ENCODE data around the gene PPEF1.
"Not testable (repeated sequence)": the region's sequence is repeated elsewhere in the genome, so short reads cannot be mapped to it uniquely, and the experiment has no call there.

The PPEF1 gene

DNA sequence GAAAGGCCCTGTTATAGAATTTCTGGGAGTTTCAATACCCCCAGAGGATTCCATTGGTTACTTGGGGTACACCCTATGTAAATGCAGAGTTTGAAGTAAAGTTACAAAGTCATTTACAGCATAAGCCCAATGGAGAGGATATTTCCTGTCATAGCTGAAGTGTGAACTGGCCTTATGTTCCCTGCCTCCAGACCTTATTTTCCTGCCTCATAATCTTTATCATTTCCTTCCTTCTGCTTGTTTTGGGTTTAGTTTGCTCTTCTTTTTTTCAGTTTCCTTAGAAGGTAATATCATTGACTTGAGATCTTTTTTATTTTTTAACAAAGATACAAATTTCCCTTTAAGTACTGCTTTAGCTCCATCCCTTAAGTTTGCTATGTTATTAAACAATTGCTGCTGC, 85.4 kb downstream of the PPEF1 start:
- DNase-seq (ENCODE audit: low read depth in 1 of 2, low spot score in 1 of 2) = no peak

- DNase-seq (ENCODE audit: low read depth in 1 of 2, low spot score in 1 of 2) = no peak
These were observed 86.2 kb downstream of the PPEF1 start for GRCh38 chrX:18793601-18794089.

DNA sequence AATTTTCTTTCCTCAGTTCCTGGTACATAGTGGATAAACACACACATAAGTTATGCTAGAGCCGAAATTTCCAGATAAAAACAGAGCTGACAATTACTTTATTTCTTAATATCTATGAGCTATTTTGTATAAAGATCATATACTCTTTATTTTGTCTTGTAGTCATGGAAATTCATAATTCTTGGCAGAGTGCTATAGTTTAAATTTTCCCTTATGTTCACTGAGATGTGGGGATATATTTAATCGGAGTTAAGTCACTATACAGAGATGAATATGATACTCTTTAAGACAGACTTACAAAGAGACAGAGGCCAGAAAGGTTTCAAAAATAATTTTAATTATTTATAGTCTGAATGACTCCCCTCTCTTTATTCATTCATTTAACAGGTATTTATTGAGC, 89.7 kb downstream of the PPEF1 start:
- no peak for DNase-seq (ENCODE audit: low read depth in 1 of 2, low spot score in 1 of 2)

DNA sequence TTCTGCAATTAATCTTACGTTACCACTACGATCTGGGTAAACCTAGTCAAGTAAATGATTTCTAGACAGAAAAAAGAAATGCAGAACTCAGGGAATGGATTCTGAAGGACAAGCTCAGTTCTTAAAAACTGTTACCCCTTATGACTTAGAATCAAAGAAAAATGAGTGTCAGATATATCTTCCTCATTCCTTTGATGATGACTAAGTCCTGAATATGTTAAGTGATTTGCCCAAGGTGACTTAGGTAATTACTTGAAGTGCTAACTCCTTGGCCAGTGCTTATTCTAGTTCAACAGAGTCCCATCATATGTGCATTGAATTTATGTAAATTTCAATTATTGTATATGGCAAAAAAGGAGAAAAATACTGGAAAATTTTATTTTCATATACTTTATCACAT, 92.5 kb downstream of the PPEF1 start:
- no peak for DNase-seq (ENCODE audit: low read depth in 1 of 2, low spot score in 1 of 2)

DNA sequence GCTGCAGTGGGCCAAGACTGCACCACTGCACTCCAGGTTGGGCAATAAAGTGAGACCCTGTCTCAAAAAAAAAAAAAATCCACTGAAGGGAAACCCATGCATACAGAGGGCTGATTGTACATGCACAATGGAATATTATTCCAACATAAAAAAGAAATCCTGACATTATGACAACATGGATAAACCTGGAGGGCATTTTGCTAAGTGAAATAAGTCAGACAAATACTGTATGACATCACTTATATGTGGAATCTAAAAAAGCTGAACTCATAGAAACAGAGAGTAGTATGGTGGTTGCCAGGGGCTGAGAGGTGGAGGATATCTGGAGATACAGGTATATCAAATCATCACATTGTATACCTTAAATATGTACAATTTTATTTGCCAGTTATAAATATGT, 102.2 kb downstream of the PPEF1 start:
- no peak for DNase-seq (ENCODE audit: low read depth in 1 of 2, low spot score in 1 of 2)

- no peak for DNase-seq (ENCODE audit: low read depth in 1 of 2, low spot score in 1 of 2)
These were observed 103.0 kb downstream of the PPEF1 start for GRCh38 chrX:18810416-18810815.

- DNase-seq (ENCODE audit: low read depth in 1 of 2, low spot score in 1 of 2) = no peak
These were observed 117.9 kb downstream of the PPEF1 start for GRCh38 chrX:18825375-18825774.

DNA sequence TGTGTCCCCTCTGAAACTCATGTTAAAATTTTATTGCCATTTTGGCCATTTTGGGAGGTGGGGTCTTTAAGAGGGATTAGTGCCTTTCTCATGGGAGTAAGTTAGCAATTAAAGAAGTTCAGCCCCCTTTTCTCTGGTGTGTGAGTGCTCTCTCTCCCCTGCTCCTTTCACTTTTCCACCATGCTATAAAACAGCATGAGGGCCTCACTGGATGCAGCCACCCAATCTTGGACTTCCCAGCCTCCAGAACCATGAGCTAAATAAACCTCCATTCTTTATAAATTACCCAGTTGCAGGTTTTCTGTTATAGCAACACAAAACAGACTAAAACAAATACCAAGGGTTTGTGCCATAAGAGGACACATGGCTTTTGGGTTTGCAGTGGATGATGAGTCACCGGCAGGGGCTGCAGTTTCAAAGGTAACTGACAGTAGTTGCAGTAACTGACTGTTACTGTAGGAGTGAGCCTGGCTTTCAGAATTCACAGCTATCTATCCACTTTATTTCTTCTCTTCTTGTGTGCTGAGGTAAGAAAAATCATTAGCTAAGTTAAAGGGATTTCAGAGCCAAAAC, 121.5 kb downstream of the PPEF1 start:
- no peak for DNase-seq (ENCODE audit: low read depth in 1 of 2, low spot score in 1 of 2)

- DNase-seq (ENCODE audit: low read depth in 1 of 2, low spot score in 1 of 2) = no peak
These were observed 125.8 kb downstream of the PPEF1 start for GRCh38 chrX:18833071-18833731.

DNA sequence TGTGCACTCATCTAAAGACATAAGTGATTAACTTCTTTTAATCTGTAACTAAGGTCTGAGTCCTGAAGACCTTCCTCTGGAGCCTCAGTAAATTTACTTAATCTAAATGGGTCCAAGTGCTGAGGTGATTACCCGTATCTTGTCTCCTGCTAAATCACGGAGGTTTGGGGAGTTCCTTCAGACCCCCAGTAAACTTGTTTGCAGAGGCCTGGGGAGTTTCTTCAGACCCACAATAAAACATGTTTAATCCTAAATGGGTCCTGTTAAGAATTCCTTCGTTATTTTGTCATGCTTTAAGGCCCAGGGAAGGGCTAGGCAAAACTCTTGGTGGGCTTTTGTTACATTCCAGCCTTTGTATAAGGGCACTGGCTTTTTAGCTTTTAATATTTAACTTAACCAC, 140.5 kb downstream of the PPEF1 start:
- not testable (repeated sequence) for DNase-seq (ENCODE audit: low read depth in 1 of 2, low spot score in 1 of 2)

DNA sequence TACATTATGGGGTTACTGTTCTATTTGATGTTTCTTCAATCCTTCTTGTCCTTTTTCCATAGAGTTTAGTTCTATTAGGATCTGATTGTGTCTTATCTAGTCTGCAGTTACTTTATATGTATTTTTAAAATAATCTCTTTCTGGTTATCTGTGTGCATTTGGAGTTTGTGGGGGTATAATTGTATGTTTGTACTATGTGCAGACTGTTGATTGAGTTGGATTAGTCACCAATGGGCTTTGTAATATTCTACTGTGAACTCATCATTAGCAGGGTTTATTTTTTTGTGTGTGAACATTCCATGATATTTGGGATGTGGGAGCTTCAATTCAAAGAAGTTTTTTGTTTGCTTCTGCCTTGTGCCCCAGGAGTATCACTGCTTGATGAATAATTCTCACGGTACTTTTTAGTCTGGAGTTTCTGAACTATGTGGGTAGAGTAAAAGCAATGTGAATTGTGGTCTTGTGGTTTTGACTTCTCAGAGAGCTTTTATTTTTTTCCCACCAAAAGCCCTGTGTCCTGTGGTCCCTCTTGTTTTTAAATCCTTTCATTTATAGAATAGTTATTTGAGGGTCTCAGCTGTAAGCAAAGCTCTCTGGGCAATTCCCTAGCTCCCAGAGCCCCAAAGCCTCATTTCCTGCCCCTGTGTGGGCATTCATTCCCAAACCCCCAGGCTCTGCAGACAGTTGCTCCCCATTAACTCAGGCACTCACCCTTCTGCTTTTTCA, 148.6 kb downstream of the PPEF1 start:
- DNase-seq (ENCODE audit: low read depth in 1 of 2, low spot score in 1 of 2) = no peak

DNA sequence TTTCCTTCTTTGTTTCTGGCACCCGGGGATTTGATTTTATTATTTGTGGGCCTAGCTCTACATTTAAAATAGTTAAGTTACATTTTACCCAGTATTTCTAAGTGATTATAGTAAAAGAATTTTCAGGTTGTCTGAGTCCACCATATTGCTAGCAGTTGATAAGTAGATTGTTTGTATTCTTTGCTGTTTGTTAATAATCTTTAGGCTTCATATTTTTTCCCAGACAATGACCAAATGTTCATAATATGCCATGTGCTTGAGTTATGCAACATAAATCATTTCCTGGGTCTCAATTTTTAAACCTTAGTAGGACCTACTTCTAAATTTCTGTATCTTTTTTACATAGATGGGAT, 149.2 kb downstream of the PPEF1 start:
- no peak for DNase-seq (ENCODE audit: low read depth in 1 of 2, low spot score in 1 of 2)

- no peak for DNase-seq (ENCODE audit: low read depth in 1 of 2, low spot score in 1 of 2)
These were observed 154.1 kb downstream of the PPEF1 start for GRCh38 chrX:18861511-18861910.

- no peak for DNase-seq (ENCODE audit: low read depth in 1 of 2, low spot score in 1 of 2)
These were observed 157.0 kb downstream of the PPEF1 start for GRCh38 chrX:18864390-18864920.

DNA sequence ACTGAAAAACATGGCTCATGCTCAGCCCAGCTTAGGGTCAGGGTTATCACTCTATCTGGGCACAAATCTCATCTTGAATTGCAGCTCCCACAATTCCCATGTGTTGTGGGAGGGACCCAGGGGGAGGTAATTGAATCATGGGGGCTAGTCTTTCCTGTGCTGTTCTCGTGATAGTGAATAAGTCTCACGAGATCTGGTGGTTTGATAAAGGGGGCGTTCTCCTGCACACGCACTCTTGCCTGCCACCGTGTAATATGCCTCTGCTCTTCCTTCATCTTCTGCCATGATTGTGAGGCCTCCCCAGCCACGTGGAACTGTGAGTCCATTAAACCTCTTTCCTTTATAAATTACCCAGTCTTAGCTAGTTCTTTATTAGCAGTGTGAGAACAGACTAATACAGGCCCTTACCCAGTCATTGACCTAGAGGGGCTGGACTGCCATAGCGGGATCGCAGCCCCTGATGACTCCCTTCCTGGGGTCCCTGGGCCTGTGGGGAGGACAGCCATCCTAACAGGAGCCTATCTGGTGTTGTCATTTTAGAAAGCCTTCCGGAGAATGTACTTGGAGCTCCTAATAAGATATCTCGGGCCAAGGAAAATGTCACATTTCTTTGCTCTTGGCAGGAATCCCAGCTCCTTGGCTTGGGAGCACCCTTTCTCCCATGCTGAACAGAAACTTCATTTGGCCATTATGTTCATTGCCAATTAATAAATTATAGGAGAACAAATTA, 163.9 kb downstream of the PPEF1 start:
- DNase-seq (ENCODE audit: low read depth in 1 of 2, low spot score in 1 of 2) = no peak

DNA sequence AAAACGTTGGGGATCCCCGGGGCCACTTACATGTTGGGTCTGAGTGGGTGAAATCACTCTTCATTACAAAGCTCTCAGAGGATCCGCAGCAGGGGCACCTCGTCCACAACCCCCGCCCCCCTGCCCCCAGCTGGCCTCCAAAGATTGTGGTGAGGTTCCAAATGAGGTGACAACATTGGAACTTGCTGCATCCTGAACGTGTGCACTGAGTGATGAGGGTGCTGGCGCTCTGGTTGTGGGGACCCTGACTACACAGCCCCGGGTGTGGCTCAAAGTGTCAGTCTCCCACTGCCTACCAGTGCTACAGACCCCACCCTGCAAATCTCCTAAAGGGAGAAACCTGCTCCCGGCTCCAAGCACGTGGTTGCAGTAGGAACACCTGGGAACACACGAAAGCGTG, 164.5 kb downstream of the PPEF1 start:
- DNase-seq (ENCODE audit: low read depth in 1 of 2, low spot score in 1 of 2) = no peak

- DNase-seq (ENCODE audit: low read depth in 1 of 2, low spot score in 1 of 2) = no peak
These were observed 165.2 kb downstream of the PPEF1 start for GRCh38 chrX:18872621-18873020.

GRCh38 chrX:18873189-18873791, 165.8 kb downstream of the PPEF1 start:
- DNase-seq (ENCODE audit: low read depth in 1 of 2, low spot score in 1 of 2) = no peak

DNA sequence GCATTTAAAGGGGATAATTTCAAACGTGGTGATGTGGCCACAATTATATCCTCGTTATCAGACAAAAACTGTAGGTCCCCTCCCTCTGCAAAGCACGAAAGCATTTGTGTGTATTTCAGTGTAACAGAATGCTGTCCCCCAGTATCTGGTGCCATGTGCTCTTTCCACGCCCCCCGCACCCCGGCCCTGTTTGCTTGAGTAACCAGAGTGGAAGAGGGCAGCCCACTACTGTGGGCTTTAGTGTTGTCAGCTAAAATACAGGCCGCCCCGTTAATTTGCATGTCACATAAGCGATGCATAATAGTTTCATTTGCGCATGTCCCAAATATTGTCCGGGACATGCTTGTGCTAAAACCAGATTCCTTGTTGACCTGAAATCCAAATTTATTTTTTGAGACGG, 166.4 kb downstream of the PPEF1 start:
- no peak for DNase-seq (ENCODE audit: low read depth in 1 of 2, low spot score in 1 of 2)

GRCh38 chrX:18874560-18875255, 167.3 kb downstream of the PPEF1 start:
- no peak for DNase-seq (ENCODE audit: low read depth in 1 of 2, low spot score in 1 of 2)

Measured in activated T-helper 1 cell treated with anti-CD3 and anti-CD28 coated beads, Interleukin-2, amount 50 U/mL, for 16 hours (primary cell).